Mucosa of gallbladder (tissue), 1 donor: Measurements from ENCODE around the gene LIN9. TPM values are rescaled to one million over a fixed set of nuclear protein-coding genes. Genes with fewer than 3 reads are reported as not detected.
A peak's percentile ranks its signal among the peaks of the same experiment; 100 is the strongest.
"Not testable (repeated sequence)": the region's sequence is repeated elsewhere in the genome, so short reads cannot be mapped to it uniquely, and the experiment has no call there.

Experiments
- DNase-seq: peaks from one replicate; pipeline ENCODE4 v3.0.0-alpha.2; 2020; ENCODE audit warnings: low spot score
- total RNA-seq: library from RNA; stranded (reverse); gene quantifications from one replicate; pipeline ENCODE4 v1.2.1, GENCODE V29; 2021
- donor health status: DM: no; HTN: no; CAD: no.

Gene LIN9, protein sequence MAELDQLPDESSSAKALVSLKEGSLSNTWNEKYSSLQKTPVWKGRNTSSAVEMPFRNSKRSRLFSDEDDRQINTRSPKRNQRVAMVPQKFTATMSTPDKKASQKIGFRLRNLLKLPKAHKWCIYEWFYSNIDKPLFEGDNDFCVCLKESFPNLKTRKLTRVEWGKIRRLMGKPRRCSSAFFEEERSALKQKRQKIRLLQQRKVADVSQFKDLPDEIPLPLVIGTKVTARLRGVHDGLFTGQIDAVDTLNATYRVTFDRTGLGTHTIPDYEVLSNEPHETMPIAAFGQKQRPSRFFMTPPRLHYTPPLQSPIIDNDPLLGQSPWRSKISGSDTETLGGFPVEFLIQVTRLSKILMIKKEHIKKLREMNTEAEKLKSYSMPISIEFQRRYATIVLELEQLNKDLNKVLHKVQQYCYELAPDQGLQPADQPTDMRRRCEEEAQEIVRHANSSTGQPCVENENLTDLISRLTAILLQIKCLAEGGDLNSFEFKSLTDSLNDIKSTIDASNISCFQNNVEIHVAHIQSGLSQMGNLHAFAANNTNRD
- 1.8 TPM for total RNA-seq

DNA sequence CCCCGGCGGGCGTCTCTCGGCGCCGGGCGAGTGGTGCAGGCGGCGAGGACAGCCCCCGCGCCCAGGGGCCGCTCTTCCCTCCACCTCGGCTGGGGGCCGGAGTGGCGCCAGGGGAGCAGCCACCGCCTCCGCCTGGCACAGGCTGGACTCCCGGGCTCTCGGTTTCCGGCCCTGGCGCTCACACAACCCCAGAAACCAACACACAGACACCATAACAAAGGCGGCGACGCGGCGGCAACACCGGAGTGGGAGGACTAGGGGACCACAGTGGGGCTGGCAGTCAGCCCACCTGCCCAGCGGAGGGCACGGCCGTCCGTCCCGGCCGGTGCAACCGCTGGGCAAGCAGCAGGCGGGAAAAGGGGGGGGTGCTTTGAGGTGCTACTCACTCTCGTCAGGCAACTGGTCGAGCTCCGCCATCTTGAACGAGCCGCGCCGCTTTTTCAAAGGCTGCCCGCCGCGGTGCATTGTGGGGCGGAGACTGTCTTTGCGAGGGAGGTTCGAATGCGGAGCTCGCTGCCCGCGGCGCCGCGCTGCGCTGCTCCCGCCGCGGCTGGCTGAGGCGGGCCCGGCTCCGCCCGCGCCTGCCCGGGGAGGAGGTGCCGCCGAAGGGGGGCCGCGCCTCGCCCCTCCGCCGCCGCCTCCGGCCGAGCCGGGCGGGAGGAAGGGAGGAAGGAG is at the start of gene LIN9:
Gene LIN9, minus strand, starts transcription at position 442 of the 675 bp plus-strand sequence. Its CDS starts 25 bp downstream, at position 417.
- DNase-seq, result peak; percentile 91

GRCh38 chr1:226357416-226357815 is 48.5 kb upstream of the LIN9 start:
- no peak for DNase-seq

- DNase-seq, result no peak
Measured at GRCh38 chr1:226355669-226356551, 46.9 kb upstream of the LIN9 start.

DNA sequence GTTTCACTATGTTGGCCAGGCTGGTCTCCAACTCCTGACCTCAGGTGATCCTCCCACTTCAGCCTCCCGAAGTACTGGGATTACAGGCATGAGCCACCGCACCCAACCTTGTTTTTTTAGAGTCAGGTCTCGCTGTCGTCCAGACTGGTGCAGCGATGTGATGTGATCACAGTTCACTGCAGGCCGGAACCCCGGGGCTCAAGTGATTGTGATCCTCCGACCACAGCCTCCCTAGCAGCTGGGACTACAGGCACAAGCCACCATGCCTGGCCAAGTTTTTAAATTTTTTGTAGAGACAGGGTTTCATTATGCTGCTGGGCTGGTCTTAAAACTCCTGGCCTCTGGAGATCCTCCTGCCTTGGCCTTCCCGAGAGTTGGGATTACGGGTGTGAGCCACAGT is 46.1 kb upstream of the LIN9 start:
- no peak for DNase-seq

- no peak for DNase-seq
Measured at GRCh38 chr1:226353698-226354525, 44.9 kb upstream of the LIN9 start.

GRCh38 chr1:226351709-226352108 is 42.7 kb upstream of the LIN9 start:
- DNase-seq, result no peak

GRCh38 chr1:226350519-226350865 is 41.5 kb upstream of the LIN9 start:
- DNase-seq, result no peak

DNA sequence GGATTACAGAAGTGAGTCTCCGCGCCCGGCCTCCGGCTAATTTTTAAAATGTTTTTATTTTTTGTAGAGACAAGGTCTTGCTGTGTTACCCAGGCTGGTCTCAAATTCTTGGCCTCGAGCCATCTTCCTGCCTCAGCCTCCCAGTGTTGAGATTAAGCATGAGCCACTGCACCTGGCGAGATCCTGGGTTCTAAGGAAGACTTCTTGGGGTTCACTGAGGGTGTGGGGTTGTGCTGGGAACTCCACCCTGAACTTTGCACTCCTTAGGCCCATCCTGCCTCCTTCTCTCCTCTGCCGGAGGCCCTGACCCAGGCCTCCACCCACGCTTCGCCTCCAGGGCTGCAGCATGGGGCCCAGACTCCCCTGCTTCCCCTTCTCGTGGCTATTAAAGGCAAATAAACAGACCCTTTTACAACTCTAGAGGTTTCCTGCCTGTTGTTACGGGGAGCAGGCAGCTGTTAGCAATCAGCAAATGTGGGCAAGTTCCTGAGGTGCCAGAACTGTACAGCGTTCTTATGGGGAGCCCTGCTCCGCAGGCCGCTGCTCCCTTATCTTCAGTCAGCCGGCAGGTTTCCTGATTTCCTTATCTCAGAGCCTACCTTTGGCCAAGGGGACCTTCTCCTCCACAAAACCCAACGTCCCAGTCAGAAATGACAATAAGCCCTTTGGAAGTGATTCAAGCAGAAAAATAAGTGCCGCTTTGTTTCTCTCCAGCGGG is 41.0 kb upstream of the LIN9 start:
- DNase-seq, result no peak

GRCh38 chr1:226349081-226349480 is 40.1 kb upstream of the LIN9 start:
- no peak for DNase-seq

GRCh38 chr1:226344441-226345259 is 35.7 kb upstream of the LIN9 start:
- no peak for DNase-seq

DNA sequence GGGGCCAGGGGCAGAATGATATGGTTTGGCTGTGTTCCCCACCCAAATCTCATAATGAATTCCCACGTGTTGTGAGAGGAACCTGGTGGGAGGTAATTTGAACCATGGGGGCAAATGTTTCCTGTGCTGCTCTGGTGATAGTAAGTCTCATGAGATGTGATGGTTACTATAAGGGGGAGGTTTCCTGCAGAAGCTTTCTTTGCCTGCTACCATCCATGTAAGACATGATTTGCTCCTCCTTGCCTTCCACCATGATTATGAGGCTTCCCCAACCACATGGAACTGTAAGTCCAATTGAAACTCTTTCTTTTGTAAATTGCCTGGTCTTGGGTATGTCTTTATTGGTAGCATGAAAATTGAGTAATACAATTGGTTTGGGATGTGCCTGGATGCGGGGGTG is 33.7 kb upstream of the LIN9 start:
- DNase-seq, result no peak

DNA sequence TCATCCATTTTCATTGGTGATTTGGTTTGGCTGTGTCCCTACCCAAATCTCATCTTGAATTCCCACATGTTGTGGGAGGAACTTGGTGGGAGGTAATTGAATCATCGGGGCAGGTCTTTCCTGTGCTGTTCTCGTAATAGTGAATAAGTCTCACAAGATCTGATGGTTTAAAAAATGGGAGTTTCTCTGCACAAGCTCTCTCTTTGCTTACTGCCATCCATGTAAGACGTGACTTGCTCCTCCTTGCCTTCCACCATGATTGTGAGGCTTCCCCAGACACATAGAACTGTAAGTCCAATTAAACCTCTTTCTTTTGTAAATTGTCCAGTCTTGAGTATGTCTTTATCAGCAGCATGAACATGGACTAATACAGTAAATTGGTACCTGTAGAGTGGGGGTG is 31.1 kb upstream of the LIN9 start:
- DNase-seq, result not testable (repeated sequence)

DNA sequence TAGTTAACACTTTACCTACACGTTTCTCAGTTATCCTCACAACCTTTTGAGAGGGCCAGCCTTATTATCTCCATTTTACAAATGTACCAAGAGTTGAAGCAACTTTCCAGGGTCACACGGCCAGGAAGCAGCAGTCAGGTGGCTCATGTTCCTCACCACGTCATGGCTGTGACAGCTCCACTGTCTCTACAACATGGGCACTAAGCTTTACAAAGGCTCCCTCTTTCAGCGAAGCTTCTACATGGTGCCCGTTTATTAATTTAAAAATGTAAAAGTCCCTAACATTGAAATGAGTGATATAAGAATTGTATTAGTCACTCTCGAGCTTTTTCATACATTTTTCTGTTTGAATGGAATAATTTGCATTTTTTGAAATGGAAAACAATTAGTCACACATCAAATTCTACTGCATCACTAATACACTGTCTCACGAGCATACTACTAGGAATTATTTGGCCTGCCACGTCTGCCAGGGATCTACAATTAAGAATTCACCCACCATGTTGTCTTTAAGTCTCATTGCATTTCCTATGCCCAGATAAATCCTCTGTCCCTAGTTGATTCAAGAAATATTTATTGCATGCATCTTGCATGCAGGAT is 28.4 kb upstream of the LIN9 start:
- no peak for DNase-seq

- DNase-seq, result no peak
Measured at GRCh38 chr1:226335661-226336060, 26.7 kb upstream of the LIN9 start.

DNA sequence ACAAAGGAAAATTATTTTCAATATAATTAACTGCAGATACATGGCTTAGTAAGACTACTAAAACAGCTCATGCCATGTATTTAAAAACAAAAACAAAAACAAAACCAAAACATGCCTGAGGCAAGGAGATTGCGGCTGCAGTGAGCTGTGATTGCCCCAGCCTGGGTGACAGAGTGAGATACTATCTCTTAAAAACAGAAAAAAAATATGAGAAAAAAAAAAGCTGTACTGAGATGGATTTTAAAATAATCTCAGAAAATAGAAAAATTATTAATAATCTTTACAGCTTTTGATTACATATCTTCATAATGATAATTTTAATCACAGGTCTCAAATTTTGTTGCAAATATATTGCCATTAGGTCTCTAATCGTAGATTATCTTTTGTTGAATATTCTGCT is 24.0 kb upstream of the LIN9 start:
- no peak for DNase-seq

DNA sequence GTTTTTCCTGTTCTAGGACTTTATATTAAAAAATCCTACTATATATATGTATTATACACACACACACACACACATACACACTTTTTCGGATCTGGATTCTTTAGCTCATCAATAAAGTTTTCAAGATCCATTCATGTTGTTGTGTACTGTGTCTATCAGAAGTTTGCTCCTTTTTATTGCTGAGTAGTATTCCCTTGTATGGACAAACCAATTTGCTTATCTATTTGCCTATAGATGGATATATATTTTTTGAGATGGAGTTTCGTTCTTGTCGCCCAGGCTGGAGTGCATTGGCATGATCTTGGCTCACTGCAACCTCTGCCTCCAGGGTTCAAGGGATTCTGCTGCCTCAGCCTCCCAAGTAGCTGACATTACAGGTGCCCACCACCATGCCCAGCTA is 20.3 kb upstream of the LIN9 start:
- no peak for DNase-seq

DNA sequence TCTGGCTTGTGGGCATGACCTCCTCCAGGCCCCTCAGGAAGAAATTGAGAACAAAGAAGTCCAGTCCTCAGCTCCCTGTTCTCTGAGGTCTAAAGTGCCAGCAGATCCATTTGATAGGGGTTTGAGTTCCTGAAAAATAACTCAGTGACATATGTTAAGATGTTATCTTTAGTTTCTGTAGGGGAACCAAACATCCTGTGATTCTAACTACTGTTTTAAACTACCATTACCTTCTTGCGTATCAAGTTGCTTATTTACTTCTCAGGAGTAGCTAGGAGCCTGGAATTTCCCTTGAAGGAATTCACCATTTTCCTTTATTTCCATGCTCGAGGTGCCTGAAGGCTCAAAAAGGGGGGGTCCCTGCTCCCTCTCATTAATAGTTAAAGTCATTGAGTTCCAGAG is 18.8 kb upstream of the LIN9 start:
- no peak for DNase-seq

DNA sequence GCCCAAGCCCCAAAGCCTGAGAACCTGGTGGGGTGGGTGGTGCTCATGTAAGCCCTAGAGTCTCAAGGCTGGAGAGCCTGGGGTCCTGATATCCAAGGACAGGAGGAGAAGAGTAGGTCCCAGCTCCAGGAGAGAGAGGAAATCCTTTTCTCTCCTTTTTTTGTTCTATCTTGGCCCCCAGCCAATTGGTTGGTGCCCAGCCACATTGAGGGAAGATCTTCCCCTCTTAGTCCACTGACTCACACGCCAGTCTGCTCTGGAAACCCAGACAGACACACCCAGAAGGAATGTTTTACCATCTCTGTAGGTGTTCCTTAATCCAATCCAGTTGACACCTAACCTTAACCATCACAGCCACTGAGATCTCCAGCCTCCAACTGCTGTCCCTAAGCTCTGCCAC is 16.2 kb upstream of the LIN9 start:
- no peak for DNase-seq

- no peak for DNase-seq
Measured at GRCh38 chr1:226324479-226324878, 15.5 kb upstream of the LIN9 start.
